Gastroesophageal sphincter (tissue), 3 donors: Measurements from ENCODE around the gene TOMM34.

Source experiments
- EP300 ChIP-seq: sonication (generic); formaldehyde crosslinking; IDR thresholded peaks from one replicate; pipeline ENCODE4 v1.6.1; 2017; ENCODE audit warnings: antibody characterized with exemption, mild to moderate bottlenecking
- POLR2A ChIP-seq, 2 donors: fragments of 450-650 bp; IDR thresholded peaks; one replicate each; pipeline ENCODE4 v1.6.1; 2017; ENCODE audit warnings: antibody characterized with exemption in 2 of 2, mild to moderate bottlenecking in 2 of 2, moderate library complexity in 1 of 2
- POLR2AphosphoS5 ChIP-seq: sonication (generic); formaldehyde crosslinking; IDR thresholded peaks from one replicate; pipeline ENCODE4 v1.6.1; 2017; ENCODE audit warnings: antibody characterized with exemption
- TF ChIP-seq, protein P1 (sequence below), 4 experiments: fragments of 200-600 bp in 2 of 4; fragments of 450-650 bp in 2 of 4; sonication (generic) in 1 of 4; IDR thresholded peaks; one replicate each; pipeline ENCODE4 v1.5.1; 2017 to 2019; ENCODE audit warnings: antibody characterized with exemption in 4 of 4, mild to moderate bottlenecking in 2 of 4, moderate library complexity in 2 of 4

DNA sequence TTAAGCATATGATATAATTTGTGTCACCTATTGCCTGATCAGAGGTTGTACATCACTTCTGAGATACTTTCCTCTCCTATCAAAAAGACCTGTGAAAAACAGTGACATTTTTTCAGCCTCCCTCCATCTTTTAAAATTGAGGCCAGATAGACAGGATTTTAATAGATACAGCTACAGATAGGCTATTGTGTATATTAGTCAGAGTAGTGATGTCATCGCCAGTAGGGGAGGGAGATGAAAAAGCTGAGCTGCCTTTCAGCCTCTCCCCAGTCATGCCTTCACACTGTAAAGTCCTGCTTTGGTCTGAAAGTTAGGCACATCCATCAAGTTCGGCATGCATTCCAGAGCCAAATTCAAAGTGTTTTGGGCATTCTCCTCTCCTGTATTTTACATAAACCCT, 58.2 kb downstream of the TOMM34 start:
- TF ChIP-seq, protein P1, sequence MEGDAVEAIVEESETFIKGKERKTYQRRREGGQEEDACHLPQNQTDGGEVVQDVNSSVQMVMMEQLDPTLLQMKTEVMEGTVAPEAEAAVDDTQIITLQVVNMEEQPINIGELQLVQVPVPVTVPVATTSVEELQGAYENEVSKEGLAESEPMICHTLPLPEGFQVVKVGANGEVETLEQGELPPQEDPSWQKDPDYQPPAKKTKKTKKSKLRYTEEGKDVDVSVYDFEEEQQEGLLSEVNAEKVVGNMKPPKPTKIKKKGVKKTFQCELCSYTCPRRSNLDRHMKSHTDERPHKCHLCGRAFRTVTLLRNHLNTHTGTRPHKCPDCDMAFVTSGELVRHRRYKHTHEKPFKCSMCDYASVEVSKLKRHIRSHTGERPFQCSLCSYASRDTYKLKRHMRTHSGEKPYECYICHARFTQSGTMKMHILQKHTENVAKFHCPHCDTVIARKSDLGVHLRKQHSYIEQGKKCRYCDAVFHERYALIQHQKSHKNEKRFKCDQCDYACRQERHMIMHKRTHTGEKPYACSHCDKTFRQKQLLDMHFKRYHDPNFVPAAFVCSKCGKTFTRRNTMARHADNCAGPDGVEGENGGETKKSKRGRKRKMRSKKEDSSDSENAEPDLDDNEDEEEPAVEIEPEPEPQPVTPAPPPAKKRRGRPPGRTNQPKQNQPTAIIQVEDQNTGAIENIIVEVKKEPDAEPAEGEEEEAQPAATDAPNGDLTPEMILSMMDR (IDR thresholded peaks at IDR 0.05), result no peak
- TF ChIP-seq POLR2A (IDR thresholded peaks at IDR 0.05) (no peak), EP300 (no peak), POLR2AphosphoS5 (no peak)
